ENCODE measurements around the gene HOTAIR. TPM values are rescaled to one million over a fixed set of nuclear protein-coding genes. Genes with fewer than 3 reads are reported as not detected.

Gene HOTAIR
- polyA plus RNA-seq, 1 donor from 2014 or later, result not detected

DNA sequence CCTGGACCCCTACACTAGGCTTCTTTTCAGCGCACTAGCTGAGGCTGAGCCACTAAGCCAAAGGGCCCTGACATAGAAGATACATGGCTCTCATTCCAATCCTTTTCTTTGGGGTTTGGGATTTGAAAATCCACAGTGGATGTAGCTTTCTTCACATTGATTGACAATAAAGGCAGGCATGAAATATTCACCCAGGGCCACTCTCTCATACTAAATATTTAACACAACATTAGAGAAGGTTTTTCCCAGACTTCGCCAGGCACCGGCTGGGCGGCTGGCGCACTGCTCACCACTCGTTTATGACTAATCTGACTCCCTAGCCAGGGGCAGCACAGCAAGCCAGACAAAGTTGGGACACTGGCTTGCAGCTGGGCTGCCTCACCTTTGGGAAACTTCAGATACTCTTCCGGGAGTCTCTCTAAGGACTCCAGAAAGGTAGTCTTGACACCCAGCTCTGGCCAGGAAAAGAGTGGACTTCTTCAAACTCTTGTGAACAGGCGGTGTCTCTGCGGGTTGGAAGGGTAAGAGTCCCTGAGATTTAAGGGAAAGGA lies 2.5 kb downstream of the HOTAIR start:
- Histone ChIP-seq H3K27ac (ENCODE audit: low read length) (no peak overlapping the region), H4K20me1 (ENCODE audit: insufficient read depth) (no peaks in the 10 kb centered on the region), H3K9me2 (ENCODE audit: insufficient read depth, low read length) (no peaks in the 10 kb centered on the region), H3K4me2 (ENCODE audit: low read length) (no peak overlapping the region), H3K9ac (ENCODE audit: low read length) (no peak overlapping the region), H3K4me3 (ENCODE audit: low read length) (no peak overlapping the region), H3K79me2 (replicated peaks; ENCODE audit: insufficient read depth, low read length) (no peaks in the 10 kb centered on the region), H3F3A (ENCODE audit: insufficient read depth, low read length, poor library complexity, severe bottlenecking) (no peaks in the 10 kb centered on the region), H3K27me3 (ENCODE audit: insufficient read depth, low read depth, low read length) (peaks cover 100% of the 10 kb centered on the region), H3K9me3 (ENCODE audit: low read length) (no peaks in the 10 kb centered on the region), H2AFZ (ENCODE audit: low read depth, low read length) (no peak overlapping the region), H3K36me3 (ENCODE audit: insufficient read depth, low read length) (no peaks in the 10 kb centered on the region)
- TF ChIP-seq MXI1 (conservative IDR thresholded peaks at IDR 0.05; ENCODE audit: poor library complexity, severe bottlenecking), result no peak
- no peak for TF ChIP-seq SMC3 (conservative IDR thresholded peaks at IDR 0.05; ENCODE audit: poor library complexity)
- TF ChIP-seq, protein P1, sequence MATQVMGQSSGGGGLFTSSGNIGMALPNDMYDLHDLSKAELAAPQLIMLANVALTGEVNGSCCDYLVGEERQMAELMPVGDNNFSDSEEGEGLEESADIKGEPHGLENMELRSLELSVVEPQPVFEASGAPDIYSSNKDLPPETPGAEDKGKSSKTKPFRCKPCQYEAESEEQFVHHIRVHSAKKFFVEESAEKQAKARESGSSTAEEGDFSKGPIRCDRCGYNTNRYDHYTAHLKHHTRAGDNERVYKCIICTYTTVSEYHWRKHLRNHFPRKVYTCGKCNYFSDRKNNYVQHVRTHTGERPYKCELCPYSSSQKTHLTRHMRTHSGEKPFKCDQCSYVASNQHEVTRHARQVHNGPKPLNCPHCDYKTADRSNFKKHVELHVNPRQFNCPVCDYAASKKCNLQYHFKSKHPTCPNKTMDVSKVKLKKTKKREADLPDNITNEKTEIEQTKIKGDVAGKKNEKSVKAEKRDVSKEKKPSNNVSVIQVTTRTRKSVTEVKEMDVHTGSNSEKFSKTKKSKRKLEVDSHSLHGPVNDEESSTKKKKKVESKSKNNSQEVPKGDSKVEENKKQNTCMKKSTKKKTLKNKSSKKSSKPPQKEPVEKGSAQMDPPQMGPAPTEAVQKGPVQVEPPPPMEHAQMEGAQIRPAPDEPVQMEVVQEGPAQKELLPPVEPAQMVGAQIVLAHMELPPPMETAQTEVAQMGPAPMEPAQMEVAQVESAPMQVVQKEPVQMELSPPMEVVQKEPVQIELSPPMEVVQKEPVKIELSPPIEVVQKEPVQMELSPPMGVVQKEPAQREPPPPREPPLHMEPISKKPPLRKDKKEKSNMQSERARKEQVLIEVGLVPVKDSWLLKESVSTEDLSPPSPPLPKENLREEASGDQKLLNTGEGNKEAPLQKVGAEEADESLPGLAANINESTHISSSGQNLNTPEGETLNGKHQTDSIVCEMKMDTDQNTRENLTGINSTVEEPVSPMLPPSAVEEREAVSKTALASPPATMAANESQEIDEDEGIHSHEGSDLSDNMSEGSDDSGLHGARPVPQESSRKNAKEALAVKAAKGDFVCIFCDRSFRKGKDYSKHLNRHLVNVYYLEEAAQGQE (IDR thresholded peaks at IDR 0.05; ENCODE audit: borderline replicate concordance), result no peak
- no peak for TF ChIP-seq POLR2AphosphoS5 (IDR thresholded peaks at IDR 0.05)
- TF ChIP-seq TAF1 (IDR thresholded peaks at IDR 0.05; ENCODE audit: low read depth), result no peak
- no peak for TF ChIP-seq RAD21 (conservative IDR thresholded peaks at IDR 0.05)
- TF ChIP-seq EP300 (conservative IDR thresholded peaks at IDR 0.05; ENCODE audit: poor library complexity, severe bottlenecking), result no peak
- TF ChIP-seq EZH2 (IDR thresholded peaks at IDR 0.05; ENCODE audit: borderline replicate concordance, insufficient read depth, low read length, poor library complexity, severe bottlenecking), result no peak
- TF ChIP-seq, protein P2, sequence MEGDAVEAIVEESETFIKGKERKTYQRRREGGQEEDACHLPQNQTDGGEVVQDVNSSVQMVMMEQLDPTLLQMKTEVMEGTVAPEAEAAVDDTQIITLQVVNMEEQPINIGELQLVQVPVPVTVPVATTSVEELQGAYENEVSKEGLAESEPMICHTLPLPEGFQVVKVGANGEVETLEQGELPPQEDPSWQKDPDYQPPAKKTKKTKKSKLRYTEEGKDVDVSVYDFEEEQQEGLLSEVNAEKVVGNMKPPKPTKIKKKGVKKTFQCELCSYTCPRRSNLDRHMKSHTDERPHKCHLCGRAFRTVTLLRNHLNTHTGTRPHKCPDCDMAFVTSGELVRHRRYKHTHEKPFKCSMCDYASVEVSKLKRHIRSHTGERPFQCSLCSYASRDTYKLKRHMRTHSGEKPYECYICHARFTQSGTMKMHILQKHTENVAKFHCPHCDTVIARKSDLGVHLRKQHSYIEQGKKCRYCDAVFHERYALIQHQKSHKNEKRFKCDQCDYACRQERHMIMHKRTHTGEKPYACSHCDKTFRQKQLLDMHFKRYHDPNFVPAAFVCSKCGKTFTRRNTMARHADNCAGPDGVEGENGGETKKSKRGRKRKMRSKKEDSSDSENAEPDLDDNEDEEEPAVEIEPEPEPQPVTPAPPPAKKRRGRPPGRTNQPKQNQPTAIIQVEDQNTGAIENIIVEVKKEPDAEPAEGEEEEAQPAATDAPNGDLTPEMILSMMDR (IDR thresholded peaks at IDR 0.05; ENCODE audit: poor library complexity, severe bottlenecking), result no peak

DNA sequence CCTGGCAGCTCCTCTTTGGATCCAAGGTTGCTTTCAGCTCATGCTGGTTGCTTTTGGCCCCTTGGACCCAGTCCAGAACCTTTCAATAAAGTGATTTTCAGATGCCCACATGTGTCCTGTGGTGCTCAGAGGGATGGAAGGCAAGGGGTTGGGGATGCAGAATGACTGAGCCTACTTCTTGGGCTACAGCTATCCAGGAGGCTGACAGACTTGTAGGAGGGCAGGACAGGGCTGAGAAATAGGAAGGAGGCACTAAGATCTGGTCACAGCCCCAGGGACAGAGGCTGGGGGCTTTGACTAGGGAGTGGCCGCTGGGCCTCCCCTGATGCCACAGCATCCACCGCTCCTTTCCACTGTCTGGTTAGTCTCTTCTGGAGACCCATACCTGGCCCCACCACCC lies 3.1 kb downstream of the HOTAIR start:
- Histone ChIP-seq H3K9me2 (ENCODE audit: insufficient read depth, low read length) (no peaks in the 10 kb centered on the region), H2AFZ (ENCODE audit: low read depth, low read length) (no peak overlapping the region), H3K4me3 (ENCODE audit: low read length) (no peak overlapping the region), H3F3A (ENCODE audit: insufficient read depth, low read length, poor library complexity, severe bottlenecking) (no peaks in the 10 kb centered on the region), H3K79me2 (replicated peaks; ENCODE audit: insufficient read depth, low read length) (no peaks in the 10 kb centered on the region), H3K27ac (ENCODE audit: low read length) (no peak overlapping the region), H3K4me2 (ENCODE audit: low read length) (no peak overlapping the region), H3K27me3 (ENCODE audit: insufficient read depth, low read depth, low read length) (peaks cover 100% of the 10 kb centered on the region), H4K20me1 (ENCODE audit: insufficient read depth) (no peaks in the 10 kb centered on the region), H3K9me3 (ENCODE audit: low read length) (no peaks in the 10 kb centered on the region), H3K36me3 (ENCODE audit: insufficient read depth, low read length) (no peaks in the 10 kb centered on the region), H3K9ac (ENCODE audit: low read length) (no peak overlapping the region)
- TF ChIP-seq, protein P1 (IDR thresholded peaks at IDR 0.05; ENCODE audit: borderline replicate concordance), result no peak
- TF ChIP-seq TAF1 (IDR thresholded peaks at IDR 0.05; ENCODE audit: low read depth), result no peak
